RWPE1 (cell line): Measurements from ENCODE around the gene CD226.
"Not testable (repeated sequence)": the region's sequence is repeated elsewhere in the genome, so short reads cannot be mapped to it uniquely, and the experiment has no call there.

ENCODE experiments used
- CTCF ChIA-PET: fragments of 350-600 bp; sonication (Branson Sonifier 250); formaldehyde crosslinking; extraction: SDS; loops from one replicate; lab custom pipeline; 2021; lab: Yijun Ruan, JAX
- POLR2A ChIA-PET: fragments of 400-600 bp; formaldehyde crosslinking; extraction: SDS; loops from one replicate; lab custom pipeline; 2020; ENCODE audit warnings: antibody characterized with exemption; ENCODE audit not compliant: low non-redundant PET; lab: Yijun Ruan, JAX
- DNase-seq: peaks from one replicate; pipeline ENCODE4 v3.0.0; 2012; ENCODE audit warnings: low spot score
- H3K27ac ChIP-seq: fragments of 450-650 bp; 2 replicates; pipeline ENCODE4 v1.5.1; 2017
- TF ChIP-seq, protein P1 (sequence below): fragments of 450-650 bp; conservative IDR thresholded peaks from 2 replicates; pipeline ENCODE4 v1.5.1; 2017; ENCODE audit warnings: low read depth, mild to moderate bottlenecking

The CD226 gene

DNA sequence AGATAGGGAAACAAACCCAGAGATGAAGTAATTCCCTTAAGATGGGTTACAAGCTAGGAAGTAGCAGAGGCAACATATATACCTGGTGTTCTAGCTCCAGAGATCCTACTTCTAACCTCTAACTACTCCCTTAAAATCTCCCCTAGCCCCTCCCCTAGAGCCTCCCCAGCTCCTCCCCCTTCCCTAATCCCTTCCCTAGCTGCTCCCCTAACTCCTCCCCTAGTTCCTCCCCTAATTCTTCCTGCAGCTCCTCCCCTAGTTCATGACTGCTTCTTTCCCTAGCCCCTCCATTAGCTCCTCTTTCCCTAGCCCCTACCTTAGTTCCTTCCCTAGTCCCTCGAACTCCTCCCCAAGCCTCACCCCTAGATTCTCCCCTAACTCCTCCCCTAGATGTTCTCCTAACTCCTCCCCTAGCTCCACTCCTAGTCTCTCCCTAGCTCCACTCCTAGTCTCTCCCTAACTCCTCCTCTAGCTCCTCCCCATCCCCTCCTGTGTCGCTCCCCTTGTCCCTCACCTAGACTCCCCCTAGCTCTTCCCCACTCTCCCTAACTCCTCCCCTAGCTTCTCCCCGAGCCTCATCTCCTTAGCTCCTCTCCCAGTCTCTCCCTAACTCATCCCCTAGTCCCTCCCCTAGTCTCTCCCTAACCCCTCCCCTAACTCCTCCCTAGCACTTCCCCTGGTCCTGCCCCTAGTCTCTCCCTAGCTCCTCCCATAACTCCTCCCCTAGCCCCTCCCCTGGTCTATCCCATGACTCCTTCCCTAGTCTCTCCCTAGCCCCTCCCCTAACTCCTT, 108.9 kb downstream of the CD226 start:
- no peak overlapping the region for H3K27ac ChIP-seq
- ChIA-PET CTCF (interaction anchor here (0.6 to 0.7 kb wide), 2 partner anchors 254 to 998 kb away, joined by 3 read pairs; no protein-coding TSS in a partner anchor), POLR2A (no interaction called here)
- TF ChIP-seq, protein P1, sequence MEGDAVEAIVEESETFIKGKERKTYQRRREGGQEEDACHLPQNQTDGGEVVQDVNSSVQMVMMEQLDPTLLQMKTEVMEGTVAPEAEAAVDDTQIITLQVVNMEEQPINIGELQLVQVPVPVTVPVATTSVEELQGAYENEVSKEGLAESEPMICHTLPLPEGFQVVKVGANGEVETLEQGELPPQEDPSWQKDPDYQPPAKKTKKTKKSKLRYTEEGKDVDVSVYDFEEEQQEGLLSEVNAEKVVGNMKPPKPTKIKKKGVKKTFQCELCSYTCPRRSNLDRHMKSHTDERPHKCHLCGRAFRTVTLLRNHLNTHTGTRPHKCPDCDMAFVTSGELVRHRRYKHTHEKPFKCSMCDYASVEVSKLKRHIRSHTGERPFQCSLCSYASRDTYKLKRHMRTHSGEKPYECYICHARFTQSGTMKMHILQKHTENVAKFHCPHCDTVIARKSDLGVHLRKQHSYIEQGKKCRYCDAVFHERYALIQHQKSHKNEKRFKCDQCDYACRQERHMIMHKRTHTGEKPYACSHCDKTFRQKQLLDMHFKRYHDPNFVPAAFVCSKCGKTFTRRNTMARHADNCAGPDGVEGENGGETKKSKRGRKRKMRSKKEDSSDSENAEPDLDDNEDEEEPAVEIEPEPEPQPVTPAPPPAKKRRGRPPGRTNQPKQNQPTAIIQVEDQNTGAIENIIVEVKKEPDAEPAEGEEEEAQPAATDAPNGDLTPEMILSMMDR: no peak
- peak; percentile 15 for DNase-seq

GRCh38 chr18:69838003-69838402, 109.7 kb downstream of the CD226 start:
- TF ChIP-seq, protein P1: no peak
- POLR2A ChIA-PET: no interaction called here
- CTCF ChIA-PET: interaction anchor here (0.6 kb wide), 1 partner anchor 255 kb away, joined by 3 read pairs; no protein-coding TSS in a partner anchor
- no peak overlapping the region for H3K27ac ChIP-seq
- DNase-seq: no peak

DNA sequence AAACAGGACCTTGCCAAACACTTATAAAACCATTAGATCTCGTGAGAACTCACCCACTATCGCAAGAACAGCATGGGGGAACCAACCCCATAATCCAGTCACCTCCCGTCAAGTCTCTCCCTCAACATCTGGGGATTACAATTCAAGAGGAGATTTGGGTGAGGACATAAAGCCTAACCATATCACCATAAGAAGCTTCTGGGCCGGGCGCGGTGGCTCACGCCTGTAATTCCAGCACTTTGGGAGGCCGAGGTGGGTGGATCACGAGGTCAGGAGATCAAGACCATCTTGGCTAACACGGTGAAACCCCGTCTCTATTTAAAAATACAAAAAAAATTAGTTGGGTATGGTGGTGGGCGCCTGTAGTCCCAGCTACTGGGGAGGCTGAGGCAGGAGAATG, 112.7 kb downstream of the CD226 start:
- POLR2A ChIA-PET, DNase-seq, H3K27ac ChIP-seq: not testable (repeated sequence)
- CTCF ChIA-PET: interaction anchor here (0.6 kb wide), 1 partner anchor 882 kb away, joined by 3 read pairs; no protein-coding TSS in a partner anchor

- TF ChIP-seq, protein P1: no peak
- H3K27ac ChIP-seq: no peak overlapping the region
- DNase-seq: no peak
- ChIA-PET CTCF (no interaction called here), POLR2A (no interaction called here)
Measured at GRCh38 chr18:69830189-69830588, 117.5 kb downstream of the CD226 start.

- POLR2A ChIA-PET: no interaction called here
- H3K27ac ChIP-seq: no peak overlapping the region
- TF ChIP-seq, protein P1: no peak
- DNase-seq: no peak
- CTCF ChIA-PET: no interaction called here
Measured at GRCh38 chr18:69820538-69820937, 127.1 kb downstream of the CD226 start.

GRCh38 chr18:69819460-69819859, 128.2 kb downstream of the CD226 start:
- TF ChIP-seq, protein P1: no peak
- CTCF ChIA-PET: interaction anchor here (0.5 kb wide), 1 partner anchor 1851 kb away, joined by 3 read pairs; no protein-coding TSS in a partner anchor

More at GRCh38 chr18:69819460-69819859, 128.2 kb downstream of the CD226 start:
- no peak for DNase-seq
- no peak overlapping the region for H3K27ac ChIP-seq
- POLR2A ChIA-PET: no interaction called here
